Lower leg skin (tissue), 3 donors: ENCODE data around the gene SKI.

ENCODE experiments used
- POLR2A ChIP-seq, 2 donors: fragments of 450-650 bp; IDR thresholded peaks; one replicate each; pipeline ENCODE4 v1.6.1; 2016 to 2017; ENCODE audit warnings: antibody characterized with exemption in 2 of 2, mild to moderate bottlenecking in 1 of 2, moderate library complexity in 1 of 2
- TF ChIP-seq, protein P1 (sequence below), 3 donors: fragments of 450-650 bp; IDR thresholded peaks; one replicate each; pipeline ENCODE4 v1.5.1; 2016; ENCODE audit warnings: antibody characterized with exemption in 3 of 3, mild to moderate bottlenecking in 3 of 3, moderate library complexity in 2 of 3

DNA sequence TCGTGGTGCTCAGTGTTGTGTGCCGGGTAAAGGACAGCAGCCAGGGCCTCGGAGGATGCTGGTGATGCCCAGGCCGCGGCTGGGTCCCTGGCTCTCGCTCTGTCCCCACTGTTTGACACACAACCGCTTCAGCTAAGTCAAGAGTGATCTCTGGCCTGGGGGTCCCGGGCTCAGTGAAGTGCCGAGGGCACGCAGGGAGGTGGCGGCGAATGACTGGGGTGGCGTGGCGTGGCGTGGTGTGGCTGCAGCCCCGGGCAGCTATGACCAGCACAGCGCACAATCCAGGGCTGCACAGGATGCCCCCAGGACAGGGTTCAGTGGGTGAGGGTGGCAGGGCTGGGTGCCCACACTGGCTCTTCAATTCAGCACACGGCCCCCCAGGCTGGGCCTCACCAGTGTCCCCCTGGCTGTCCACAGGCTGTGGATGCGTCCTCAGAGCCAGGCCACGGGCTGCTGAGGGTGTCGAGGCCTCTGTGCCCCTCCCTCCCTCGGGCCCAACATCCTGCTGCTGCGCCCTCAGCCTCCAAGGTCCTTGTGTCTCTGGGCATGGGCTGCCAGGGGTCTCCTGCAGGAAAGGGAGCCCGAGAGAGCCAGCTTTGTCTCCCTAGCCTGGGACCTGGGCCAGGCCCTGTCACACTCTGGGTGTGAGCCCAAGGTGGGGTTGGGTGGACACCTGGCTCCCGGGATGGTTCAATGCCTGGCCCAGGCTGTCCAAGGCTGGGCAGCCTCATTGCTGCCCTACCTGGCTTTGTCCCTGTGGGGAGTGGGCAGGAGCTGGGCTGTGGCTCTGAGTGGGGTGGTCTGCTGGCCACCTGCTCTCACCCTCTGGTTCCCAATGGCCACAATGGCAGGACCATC lies 12.0 kb upstream of the SKI start:
- TF ChIP-seq, protein P1, sequence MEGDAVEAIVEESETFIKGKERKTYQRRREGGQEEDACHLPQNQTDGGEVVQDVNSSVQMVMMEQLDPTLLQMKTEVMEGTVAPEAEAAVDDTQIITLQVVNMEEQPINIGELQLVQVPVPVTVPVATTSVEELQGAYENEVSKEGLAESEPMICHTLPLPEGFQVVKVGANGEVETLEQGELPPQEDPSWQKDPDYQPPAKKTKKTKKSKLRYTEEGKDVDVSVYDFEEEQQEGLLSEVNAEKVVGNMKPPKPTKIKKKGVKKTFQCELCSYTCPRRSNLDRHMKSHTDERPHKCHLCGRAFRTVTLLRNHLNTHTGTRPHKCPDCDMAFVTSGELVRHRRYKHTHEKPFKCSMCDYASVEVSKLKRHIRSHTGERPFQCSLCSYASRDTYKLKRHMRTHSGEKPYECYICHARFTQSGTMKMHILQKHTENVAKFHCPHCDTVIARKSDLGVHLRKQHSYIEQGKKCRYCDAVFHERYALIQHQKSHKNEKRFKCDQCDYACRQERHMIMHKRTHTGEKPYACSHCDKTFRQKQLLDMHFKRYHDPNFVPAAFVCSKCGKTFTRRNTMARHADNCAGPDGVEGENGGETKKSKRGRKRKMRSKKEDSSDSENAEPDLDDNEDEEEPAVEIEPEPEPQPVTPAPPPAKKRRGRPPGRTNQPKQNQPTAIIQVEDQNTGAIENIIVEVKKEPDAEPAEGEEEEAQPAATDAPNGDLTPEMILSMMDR (IDR thresholded peaks at IDR 0.05): no peak
- TF ChIP-seq POLR2A (IDR thresholded peaks at IDR 0.05): no peak
